Left ventricle myocardium inferior (tissue), 1 donor: ENCODE measurements around the gene MYOCD. TPM values are rescaled to one million over a fixed set of nuclear protein-coding genes. Genes with fewer than 3 reads are reported as not detected.
A peak's percentile ranks its signal among the peaks of the same experiment; 100 is the strongest.

Experiments
- DNase-seq: peaks from one replicate; pipeline ENCODE4 v3.0.0-alpha.2; 2020
- H3K27ac ChIP-seq: fragments of 200-600 bp; replicated peaks from 2 replicates; pipeline ENCODE4 v1.8.0; 2021
- H3K27me3 ChIP-seq: fragments of 200-600 bp; 2 replicates; pipeline ENCODE4 v1.8.0; 2021; ENCODE audit warnings: low read depth
- H3K36me3 ChIP-seq: fragments of 200-600 bp; 2 replicates; pipeline ENCODE4 v1.8.0; 2021
- H3K4me1 ChIP-seq: fragments of 200-600 bp; 2 replicates; pipeline ENCODE4 v1.8.0; 2021
- H3K4me3 ChIP-seq: fragments of 200-600 bp; 2 replicates; pipeline ENCODE4 v1.8.0; 2021; ENCODE audit warnings: mild to moderate bottlenecking, moderate library complexity
- H3K9me3 ChIP-seq: fragments of 200-600 bp; replicated peaks from 2 replicates; pipeline ENCODE4 v1.8.0; 2021
- intact Hi-C: fragments of 100-400 bp; cut with micrococcal nuclease; formaldehyde crosslinking; loops from one replicate; pipeline ENCODE4 v1.11.0; 2022
- total RNA-seq: library from RNA; stranded (reverse); fragmentation: NEBNext Ultra II Directional; extraction: Animal tissue kit (Norgen Biotek cat#: 25700); gene quantifications from one replicate; pipeline ENCODE4 v1.2.1, GENCODE V29; 2021
- TF ChIP-seq, protein P1 (sequence below): fragments of 200-600 bp; IDR thresholded peaks from 2 replicates; pipeline ENCODE4 v1.8.0; 2021; ENCODE audit warnings: antibody characterized with exemption, mild to moderate bottlenecking, borderline replicate concordance
- donor health status: DM: no; HTN: yes; CAD: no; lungs with severe emphysema.

Gene MYOCD
- total RNA-seq, 1 donor from 2014 or later = 57.3 TPM

DNA sequence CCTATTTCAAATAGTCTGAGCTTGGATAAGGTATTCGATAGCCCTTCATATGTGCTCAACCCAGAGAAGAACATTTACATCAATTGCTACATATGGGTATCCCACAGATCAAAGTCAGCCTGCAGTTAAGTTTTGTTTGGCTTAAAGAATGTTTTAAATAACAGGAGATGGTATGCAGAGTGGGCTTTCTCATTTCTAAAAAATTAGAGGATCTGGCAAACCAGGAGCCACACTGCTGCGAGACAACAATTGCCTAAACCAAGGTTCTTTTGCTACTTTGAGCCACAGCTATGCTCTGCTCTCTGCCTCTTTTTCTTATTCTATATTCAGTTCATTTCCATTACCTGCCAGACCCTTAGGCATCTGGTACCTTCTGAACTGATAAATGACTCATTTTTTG is 93.4 kb downstream of the MYOCD start:
- no peak overlapping the region for H3K4me3 ChIP-seq
- intact Hi-C loops = no loop called here
- H3K36me3 ChIP-seq = peaks cover 40% of the 10 kb centered on the region
- no peaks in the 10 kb centered on the region for H3K4me1 ChIP-seq
- TF ChIP-seq, protein P1, sequence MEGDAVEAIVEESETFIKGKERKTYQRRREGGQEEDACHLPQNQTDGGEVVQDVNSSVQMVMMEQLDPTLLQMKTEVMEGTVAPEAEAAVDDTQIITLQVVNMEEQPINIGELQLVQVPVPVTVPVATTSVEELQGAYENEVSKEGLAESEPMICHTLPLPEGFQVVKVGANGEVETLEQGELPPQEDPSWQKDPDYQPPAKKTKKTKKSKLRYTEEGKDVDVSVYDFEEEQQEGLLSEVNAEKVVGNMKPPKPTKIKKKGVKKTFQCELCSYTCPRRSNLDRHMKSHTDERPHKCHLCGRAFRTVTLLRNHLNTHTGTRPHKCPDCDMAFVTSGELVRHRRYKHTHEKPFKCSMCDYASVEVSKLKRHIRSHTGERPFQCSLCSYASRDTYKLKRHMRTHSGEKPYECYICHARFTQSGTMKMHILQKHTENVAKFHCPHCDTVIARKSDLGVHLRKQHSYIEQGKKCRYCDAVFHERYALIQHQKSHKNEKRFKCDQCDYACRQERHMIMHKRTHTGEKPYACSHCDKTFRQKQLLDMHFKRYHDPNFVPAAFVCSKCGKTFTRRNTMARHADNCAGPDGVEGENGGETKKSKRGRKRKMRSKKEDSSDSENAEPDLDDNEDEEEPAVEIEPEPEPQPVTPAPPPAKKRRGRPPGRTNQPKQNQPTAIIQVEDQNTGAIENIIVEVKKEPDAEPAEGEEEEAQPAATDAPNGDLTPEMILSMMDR = no peak
- no peak overlapping the region for H3K27ac ChIP-seq
- no peak for DNase-seq
- no peaks in the 10 kb centered on the region for H3K27me3 ChIP-seq
- no peaks in the 10 kb centered on the region for H3K9me3 ChIP-seq

DNA sequence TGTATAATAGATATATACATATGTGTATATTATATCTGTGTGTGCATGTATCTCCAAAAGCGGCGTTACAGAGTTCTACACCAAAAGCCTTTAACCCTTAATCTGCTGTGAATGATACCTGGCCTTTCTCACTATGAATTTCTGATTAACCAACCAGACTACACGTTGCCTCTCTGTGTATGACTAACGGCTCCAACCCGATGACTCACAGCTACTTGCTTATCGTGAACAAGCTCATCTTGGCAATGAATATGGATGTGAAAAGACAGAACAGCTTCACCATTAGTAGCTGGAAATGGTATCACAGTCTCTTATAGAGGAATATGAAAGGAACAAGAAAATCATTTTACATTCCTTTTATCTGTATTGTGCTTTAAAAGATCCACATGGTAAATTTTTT is 99.9 kb downstream of the MYOCD start:
- peaks cover 13% of the 10 kb centered on the region for H3K4me1 ChIP-seq
- peaks cover 12% of the 10 kb centered on the region for H3K36me3 ChIP-seq
- H3K27me3 ChIP-seq = no peaks in the 10 kb centered on the region
- TF ChIP-seq, protein P1 = no peak
- DNase-seq = no peak
- H3K27ac ChIP-seq = no peak overlapping the region
- H3K4me3 ChIP-seq = no peak overlapping the region
- no peaks in the 10 kb centered on the region for H3K9me3 ChIP-seq
- intact Hi-C loops = no loop called here

DNA sequence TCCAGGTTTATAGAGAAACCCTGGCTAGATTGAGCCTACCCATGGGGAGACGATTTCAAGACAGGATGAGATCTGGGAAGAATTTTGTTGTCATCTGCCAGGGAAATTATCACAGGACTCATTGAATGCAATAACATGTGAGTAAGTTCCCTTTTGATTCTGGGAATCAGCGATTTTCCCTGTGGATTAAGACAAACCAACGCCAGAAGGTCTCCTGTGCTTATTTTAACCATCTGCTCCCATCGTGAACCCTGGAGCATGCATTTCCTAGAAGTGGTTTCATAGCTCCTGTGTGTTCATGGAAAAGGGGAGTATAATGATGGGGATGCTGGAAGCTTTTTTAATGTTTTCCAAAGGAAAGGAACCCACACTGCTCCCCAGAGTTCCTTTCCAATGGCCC is 102.6 kb downstream of the MYOCD start:
- H3K27ac ChIP-seq = peak overlapping the region; percentile 20

DNA sequence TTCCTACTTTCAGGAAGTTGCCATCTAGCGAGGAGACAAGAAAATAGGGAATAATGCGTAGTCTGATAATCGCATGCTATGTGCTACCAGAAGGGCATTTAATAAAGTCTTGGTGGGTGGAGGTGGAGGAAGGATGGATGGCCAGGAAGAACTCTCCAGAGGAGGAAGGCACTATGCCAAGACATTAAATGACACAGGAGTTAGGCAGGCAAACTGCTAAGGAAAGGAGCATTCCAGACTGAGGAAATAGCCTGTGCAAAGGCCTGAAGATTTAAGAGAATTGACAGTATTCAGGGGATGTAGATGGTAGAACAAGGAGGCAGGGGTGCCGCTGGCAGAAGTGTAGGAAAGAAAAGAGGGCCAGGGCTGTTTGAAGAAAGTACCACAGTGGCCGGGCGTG is 104.3 kb downstream of the MYOCD start:
- Histone ChIP-seq H3K36me3 (no peaks in the 10 kb centered on the region), H3K4me3 (no peak overlapping the region), H3K9me3 (no peaks in the 10 kb centered on the region), H3K27me3 (no peaks in the 10 kb centered on the region), H3K27ac (no peak overlapping the region), H3K4me1 (peaks cover 13% of the 10 kb centered on the region)
- TF ChIP-seq, protein P1 = no peak
- intact Hi-C loops = no loop called here
- no peak for DNase-seq

More for the DNA sequence above, 102.6 kb downstream of the MYOCD start:
- intact Hi-C loops = no loop called here
- Histone ChIP-seq H3K36me3 (peaks cover 7% of the 10 kb centered on the region), H3K27me3 (no peaks in the 10 kb centered on the region), H3K4me3 (no peak overlapping the region), H3K9me3 (no peaks in the 10 kb centered on the region), H3K4me1 (peaks cover 13% of the 10 kb centered on the region)
- TF ChIP-seq, protein P1 = no peak
- DNase-seq = no peak

DNA sequence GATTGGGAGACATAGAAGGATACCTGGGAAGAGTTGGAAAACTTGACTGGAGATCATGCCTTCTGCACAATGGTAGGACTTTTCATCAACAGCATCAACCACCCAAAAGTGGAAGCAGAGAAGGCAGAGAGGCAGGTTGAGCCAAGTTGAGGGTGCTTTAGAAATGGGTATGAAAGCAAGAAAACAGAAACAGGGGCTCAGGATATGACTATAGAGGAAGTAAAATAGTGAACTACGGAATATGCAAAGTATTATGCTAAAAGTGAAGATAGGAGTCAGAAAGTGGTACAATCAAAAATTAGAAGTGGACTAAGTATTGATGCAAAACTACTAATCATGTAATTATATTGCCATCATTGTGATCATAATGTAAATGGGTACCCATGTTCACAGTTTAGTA is 107.5 kb downstream of the MYOCD start:
- Histone ChIP-seq H3K4me3 (no peak overlapping the region), H3K36me3 (no peaks in the 10 kb centered on the region), H3K4me1 (no peaks in the 10 kb centered on the region), H3K9me3 (no peaks in the 10 kb centered on the region), H3K27ac (no peak overlapping the region), H3K27me3 (no peaks in the 10 kb centered on the region)
- no peak for DNase-seq
- TF ChIP-seq, protein P1 = no peak
- intact Hi-C loops = no loop called here

DNA sequence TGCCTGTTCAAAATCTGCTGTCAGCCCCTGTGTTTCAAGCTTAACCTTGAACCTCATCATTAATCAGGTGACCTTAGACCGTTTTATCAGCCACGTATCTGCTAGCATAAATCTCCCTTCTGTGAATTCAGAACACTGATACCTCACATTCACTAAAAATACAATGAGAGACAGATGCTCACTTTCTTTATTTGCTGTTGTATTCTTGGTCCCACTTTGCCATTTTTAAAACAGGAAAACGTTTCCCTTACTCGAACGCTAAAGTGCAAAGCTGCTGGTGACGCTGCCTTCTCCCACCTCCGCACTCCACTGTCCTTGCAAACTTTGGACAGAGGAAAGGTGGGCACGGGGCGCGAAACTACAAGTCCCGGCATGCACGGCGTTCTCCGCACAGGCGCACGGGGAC is 123.4 kb downstream of the MYOCD start:
- Histone ChIP-seq H3K9me3 (no peaks in the 10 kb centered on the region), H3K4me1 (peaks cover 18% of the 10 kb centered on the region), H3K36me3 (no peaks in the 10 kb centered on the region), H3K4me3 (peak overlapping the region; percentile 88), H3K27ac (peak overlapping the region; percentile 76), H3K27me3 (peaks cover 12% of the 10 kb centered on the region)
- intact Hi-C loops = no loop called here
- DNase-seq = no peak
- TF ChIP-seq, protein P1 = no peak
